PC-9 (cell line): Measurements from ENCODE around the gene HSPA2.

Experiments used
- CTCF ChIP-seq: fragments of 200-600 bp; sonication (generic); conservative IDR thresholded peaks from 2 replicates; pipeline ENCODE4 v1.6.1; 2017; ENCODE audit warnings: mixed run types, antibody characterized with exemption, mild to moderate bottlenecking, moderate library complexity
- EZH2 ChIP-seq: fragments of 200-600 bp; sonication (generic); IDR thresholded peaks from 2 replicates; pipeline ENCODE4 v1.8.0; 2017; ENCODE audit warnings: antibody characterized with exemption, low read depth

- TF ChIP-seq CTCF = no peak
- no peak for TF ChIP-seq EZH2
These were observed 40.8 kb downstream of the HSPA2 start for GRCh38 chr14:64581363-64581762.
